ENCODE results near the gene VIPR2.
"Not testable (repeated sequence)": the region's sequence is repeated elsewhere in the genome, so short reads cannot be mapped to it uniquely, and the experiment has no call there.

Gene VIPR2

DNA sequence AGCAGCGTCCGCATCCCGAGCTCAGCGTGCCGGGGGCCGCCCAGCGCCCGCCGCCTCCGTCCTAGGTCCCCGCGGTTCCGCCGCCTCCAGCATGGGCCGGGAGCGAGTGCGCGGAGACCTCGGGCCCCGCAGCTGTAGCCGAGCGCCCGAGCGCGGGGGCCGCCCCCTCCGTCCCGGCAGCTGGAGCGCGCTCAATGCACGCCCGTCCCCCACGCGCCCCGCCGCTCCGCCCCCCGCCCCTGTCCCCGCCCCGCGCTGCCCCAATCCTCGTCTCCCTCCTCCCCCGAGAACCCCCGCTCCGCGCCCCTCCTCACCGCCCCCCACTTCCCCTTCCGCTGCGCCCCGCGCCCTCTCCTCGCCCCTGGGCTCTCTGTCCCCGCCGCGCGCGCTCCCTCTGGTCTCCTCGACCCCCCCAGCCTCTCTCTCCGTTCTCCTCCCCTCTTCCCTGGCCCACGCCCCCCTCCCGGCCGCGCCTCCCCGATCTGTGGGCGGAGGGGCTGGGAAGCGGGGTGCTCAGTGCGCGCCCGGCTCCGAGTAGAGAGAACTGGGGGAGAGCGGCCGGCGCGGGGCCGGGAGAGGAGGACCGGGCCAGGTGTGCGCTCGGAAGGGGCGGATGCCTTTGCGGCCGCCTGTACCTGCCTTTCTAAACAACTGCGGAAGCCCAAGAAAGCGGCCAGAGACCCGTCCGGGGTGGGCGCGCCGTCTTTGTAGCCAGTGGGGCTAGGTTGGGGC lies at the start of gene VIPR2:
TSS of gene VIPR2 (minus strand) at position 110 of the 732 bp plus-strand sequence. CDS start at position 14, 96 bp downstream.
- no peak for DNase-seq (ENCODE audit: low spot score)

- no peak for DNase-seq (ENCODE audit: low spot score)
These were observed 49.0 kb upstream of the VIPR2 start for GRCh38 chr7:159193543-159194090.

DNA sequence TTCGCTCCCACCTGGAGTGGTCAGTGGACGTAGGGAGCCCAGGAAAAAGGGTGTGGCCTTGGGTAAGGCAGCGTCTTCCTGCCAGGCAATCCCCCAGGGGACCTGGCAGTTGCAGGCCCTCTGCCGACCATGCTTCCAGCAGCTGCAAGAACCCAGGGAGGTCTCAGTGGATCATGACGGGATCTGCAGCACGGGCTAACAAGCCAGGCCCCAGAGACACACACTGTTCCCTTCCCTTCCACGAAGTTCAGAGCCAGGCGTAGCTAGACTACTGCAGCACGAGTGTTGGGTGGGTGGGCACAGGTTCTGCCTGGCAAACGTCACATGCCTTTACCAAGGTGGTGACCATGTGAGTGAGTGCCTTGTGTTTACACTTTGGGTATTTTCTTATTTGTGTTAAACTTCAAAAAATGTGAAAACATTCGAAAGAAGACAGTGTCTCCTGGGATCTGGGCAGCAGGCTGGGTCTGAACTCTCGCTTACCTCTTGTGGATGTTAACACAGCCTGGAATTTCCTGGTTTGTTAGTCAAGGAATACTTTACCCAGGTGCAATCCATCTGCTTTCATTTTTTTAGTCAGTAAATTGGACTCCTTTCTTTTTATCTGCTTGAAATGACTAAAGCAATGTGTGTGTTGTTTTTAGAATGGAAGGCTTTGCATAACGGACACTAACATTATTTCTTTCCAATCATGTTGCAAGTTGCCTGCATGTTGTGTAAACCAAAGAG lies 48.2 kb upstream of the VIPR2 start:
- no peak for DNase-seq (ENCODE audit: low spot score)

GRCh38 chr7:159192013-159192412 lies 47.3 kb upstream of the VIPR2 start:
- no peak for DNase-seq (ENCODE audit: low spot score)

- no peak for DNase-seq (ENCODE audit: low spot score)
These were observed 46.6 kb upstream of the VIPR2 start for GRCh38 chr7:159191236-159191635.

- DNase-seq (ENCODE audit: low spot score) = no peak
These were observed 43.3 kb upstream of the VIPR2 start for GRCh38 chr7:159188011-159188410.

- no peak for DNase-seq (ENCODE audit: low spot score)
These were observed 34.6 kb upstream of the VIPR2 start for GRCh38 chr7:159179241-159179640.

DNA sequence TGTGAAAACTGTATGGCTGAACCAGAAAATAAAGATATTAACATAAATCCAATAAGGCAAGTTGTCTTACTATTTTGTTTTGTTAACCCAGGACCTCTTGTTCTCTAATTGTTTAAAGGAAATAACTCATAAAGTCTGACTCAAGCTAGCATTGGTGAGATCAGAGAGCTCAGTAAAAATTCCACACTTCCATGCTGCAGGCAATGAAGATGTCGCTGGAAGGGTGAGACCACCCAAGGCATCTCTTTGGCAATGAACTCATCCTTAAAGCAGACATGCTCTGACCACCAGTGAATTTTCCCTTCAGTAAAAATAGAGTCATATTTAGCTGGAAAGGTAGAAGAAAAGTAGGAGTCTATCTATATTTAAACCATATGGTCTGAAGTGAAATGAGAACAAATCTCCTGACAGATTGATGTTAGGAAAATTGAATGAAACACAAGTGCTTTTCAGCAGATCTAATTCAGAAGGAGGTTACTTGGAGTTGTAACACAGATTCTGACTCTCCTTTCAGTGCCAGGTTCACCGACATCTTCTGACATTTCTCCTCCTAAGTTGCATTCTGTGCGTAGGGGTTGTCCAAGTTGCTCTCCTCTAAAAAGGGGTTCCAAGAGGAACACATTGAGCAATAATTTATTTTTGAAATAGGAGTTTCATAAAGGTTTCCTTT lies 32.8 kb upstream of the VIPR2 start:
- no peak for DNase-seq (ENCODE audit: low spot score)

- DNase-seq (ENCODE audit: low spot score) = no peak
These were observed 31.1 kb upstream of the VIPR2 start for GRCh38 chr7:159175792-159176191.

DNA sequence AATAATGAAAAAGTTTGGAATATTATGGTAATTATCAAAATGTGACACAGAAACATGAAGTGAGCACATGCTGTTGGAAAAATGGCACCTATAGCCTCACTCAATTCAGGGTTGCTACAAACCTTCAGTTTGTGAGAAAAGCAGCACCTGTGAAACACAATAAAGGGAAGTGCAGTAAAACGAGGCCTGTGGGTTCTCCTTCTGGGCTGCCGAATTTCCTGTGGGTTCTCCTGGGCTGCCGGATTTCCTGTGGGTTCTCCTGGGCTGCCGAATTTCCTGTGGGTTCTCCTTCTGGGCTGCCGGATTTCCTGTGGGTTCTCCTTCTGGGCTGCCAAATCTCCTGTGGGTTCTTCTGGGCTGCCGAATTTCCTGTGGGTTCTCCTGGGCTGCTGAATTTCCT lies 30.4 kb upstream of the VIPR2 start:
- not testable (repeated sequence) for DNase-seq (ENCODE audit: low spot score)

DNA sequence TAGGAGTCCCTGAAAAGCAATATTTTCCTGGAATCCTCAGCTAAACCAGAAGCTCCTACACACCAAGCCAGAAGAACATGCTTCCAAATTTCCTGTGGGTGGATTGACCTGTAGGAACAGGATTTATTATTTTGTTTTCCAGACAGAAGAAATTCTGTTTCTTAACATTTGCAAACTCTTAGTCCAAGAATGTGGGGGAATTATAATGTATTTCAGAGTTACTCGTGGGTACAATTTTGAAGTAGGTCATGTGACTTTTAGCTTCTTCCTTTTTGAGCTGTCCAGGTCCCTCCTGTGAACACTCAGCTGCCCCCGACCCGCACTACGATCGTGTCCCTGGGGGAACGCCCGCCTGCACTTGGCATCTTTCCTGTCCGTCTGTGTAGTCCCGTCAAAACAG lies 27.7 kb upstream of the VIPR2 start:
- DNase-seq (ENCODE audit: low spot score) = no peak

- no peak for DNase-seq (ENCODE audit: low spot score)
These were observed 24.7 kb upstream of the VIPR2 start for GRCh38 chr7:159169391-159169790.

GRCh38 chr7:159167139-159167538 lies 22.5 kb upstream of the VIPR2 start:
- no peak for DNase-seq (ENCODE audit: low spot score)

DNA sequence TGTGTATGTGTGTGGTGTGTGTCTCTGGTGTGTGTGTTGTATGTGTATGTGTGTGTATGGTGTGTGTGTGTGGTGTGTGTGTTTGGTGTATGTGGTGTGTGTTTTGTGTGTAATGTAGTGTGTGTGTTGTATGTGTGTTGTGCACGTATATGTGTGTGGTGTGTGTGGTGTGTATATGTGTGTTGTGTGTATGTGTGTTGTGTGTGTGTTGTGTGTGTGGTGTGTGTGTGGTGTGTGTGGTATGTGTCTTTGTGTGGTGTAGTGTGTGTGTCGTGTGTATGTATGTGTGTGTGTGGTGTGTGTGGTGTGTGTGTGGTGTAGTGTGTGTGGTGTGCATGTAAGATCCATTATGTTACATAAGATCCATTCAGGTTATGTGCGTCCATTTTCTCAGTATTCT lies 21.9 kb upstream of the VIPR2 start:
- DNase-seq (ENCODE audit: low spot score) = no peak

DNA sequence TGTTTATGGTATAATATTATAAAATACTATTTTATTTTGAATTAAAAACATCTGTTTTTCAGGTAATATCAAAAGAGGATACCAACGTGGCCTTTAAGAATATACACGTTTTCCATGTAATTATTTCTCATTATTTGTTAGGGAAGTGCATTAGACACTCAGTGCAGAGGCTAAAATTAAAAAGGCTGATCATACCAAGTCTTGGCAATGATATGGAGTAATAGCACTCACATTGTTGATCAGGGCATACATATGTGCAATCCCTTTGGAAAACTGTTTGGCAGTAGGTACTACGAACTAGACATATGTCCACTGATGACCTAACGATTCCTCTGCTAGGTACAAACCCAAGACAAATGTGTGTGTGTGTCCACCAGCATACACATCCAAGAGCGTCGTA lies 20.7 kb upstream of the VIPR2 start:
- no peak for DNase-seq (ENCODE audit: low spot score)

GRCh38 chr7:159163703-159164301 lies 19.1 kb upstream of the VIPR2 start:
- not testable (repeated sequence) for DNase-seq (ENCODE audit: low spot score)

DNA sequence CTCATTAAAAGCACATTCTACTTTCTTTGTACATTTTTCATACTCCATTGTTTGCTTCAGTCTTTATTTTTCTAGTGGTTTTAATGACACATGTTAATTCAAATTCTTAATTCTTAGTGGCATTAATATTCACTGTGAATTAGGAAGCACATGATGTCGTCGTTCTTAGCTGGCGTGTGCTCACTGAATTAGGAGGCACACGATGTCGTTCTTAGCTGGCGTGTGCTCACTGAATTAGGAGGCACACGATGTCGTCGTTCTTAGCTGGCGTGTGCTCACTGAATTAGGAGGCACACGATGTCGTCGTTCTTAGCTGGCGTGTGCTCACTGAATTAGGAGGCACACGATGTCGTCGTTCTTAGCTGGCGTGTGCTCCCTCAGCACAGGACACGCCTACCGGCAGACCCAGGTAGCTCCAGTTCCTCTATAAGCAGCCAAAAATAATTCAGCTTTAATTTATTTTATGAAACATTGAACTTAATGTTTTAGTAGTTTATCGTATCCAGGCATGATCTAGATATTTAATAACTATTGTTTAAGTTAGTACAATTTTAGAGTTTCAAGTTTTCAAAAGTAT lies 17.5 kb upstream of the VIPR2 start:
- not testable (repeated sequence) for DNase-seq (ENCODE audit: low spot score)

DNA sequence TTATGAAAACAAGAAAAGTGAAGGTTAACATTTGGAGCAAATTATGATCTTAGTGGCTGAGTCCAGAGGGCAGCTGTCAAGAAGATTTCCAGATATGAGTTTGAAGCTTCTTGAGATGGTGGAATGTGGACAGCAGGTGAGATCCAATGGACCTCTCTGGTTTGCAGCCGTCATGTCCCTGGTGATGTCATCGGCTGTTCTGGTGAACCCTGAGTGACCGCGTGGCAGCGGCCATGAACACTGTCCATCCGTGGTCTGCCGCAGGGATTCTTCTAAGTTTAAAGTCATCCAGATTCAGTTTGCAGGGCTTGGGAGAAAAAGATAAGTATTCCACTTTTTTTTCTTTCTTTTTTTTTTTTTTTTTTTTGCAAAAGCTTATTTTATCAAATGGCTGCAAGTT lies 15.8 kb upstream of the VIPR2 start:
- no peak for DNase-seq (ENCODE audit: low spot score)

GRCh38 chr7:159159731-159160130 lies 15.1 kb upstream of the VIPR2 start:
- DNase-seq (ENCODE audit: low spot score) = no peak

DNA sequence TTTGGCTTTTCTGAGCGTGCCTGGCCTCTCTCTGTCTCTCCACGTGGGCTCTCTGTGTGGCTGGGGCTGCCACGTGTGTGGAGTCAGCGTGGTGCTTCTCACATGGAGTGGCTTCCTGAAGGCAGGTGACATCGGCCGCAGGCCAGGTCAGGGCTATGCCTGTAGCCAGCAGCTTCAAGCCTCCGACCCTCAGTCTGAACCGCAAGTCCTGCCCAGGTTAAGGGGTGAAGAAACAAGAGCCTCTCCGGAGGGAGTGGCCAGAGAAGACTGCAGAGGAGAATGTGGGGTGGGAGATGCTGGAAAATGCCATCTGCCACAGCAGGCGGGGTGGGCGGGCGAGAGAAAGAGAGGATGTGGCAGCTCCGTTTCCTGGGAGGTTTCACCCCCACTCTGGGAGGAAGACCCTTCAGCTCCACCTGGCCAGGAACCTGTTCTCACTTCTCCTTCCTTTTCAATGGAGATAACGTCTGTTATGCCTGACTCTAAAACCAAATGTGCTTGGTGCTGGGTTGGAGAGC lies 14.3 kb upstream of the VIPR2 start:
- DNase-seq (ENCODE audit: low spot score) = no peak

GRCh38 chr7:159158125-159158887 lies 13.6 kb upstream of the VIPR2 start:
- no peak for DNase-seq (ENCODE audit: low spot score)
